Right lobe of liver (tissue), 5 donors: ENCODE results near the gene ARL15. TPM values are rescaled to one million over a fixed set of nuclear protein-coding genes. Genes with fewer than 3 reads are reported as not detected.

Source experiments
- microRNA counts: library from miRNA; unstranded; fragments of <30 nt; microRNA quantifications from one replicate; lab custom pipeline; 2016
- microRNA-seq, 2 donors: library from miRNA; unstranded; fragments of <30 nt; microRNA quantifications; one replicate each; pipeline ENCODE4, GENCODE V29; 2019 to 2020
- small RNA-seq, 2 experiments: library from RNA; depleted of rRNA; stranded (forward); fragments of <200 nt; gene quantifications; one replicate each; pipeline ENCODE3, GENCODE V24; 2016
- total RNA-seq, 6 experiments: library from RNA; depleted of rRNA in 2 of 6; stranded (reverse); fragments of >200 nt in 2 of 6; fragmentation: NEBNext Ultra II Directional in 3 of 6; extraction: Animal tissue kit (Norgen Biotek cat#: 25700) in 3 of 6; gene quantifications; one replicate each; pipeline versions ENCODE4 v1.1.0 to v1.2.4, GENCODE V29; 2016 to 2023
- donor health status: DM: no; HTN: no; CAD: no.
- donor health status: DM: no; HTN: no; CAD: no.
- donor health status: DM: no; HTN: yes; CAD: no.
- donor health status: DM: no; HTN: yes; CAD: no.

Gene ARL15
- total RNA-seq, 6 experiments from 2014 or later, result 6.3 to 16.5 (median 9.6) TPM

MicroRNAs within 50 kb of the gene (microRNA counts, 767-probe panel; counts per million panel counts)
- 237 counts per million for microRNA hsa-miR-581 (lab: Ali Mortazavi, UCI)

Small RNA genes lying within 50 kb of the gene (microRNA-seq; reads per million reads assigned to microRNA genes)
- gene MIR4459, result 0 reads per million in 2 donors
- 1.2 to 1.3 reads per million in 2 donors for gene MIR581

Small RNA genes lying within 50 kb of the gene (small RNA-seq; reads per million reads assigned to genes)
- 0 reads per million in 2 experiments for gene AC008873.1
- 0 reads per million in 2 experiments for gene MIR4459
- 0 reads per million in 2 experiments for gene MIR581
- 0 reads per million in 2 experiments for gene RNU6-272P

Other genes starting within 250 kb of the ARL15 start
- under 1 TPM in 1 of 6 experiments, not detected in 5; 0.43 TPM for gene HSPB3, start 145.1 kb upstream of the ARL15 start, total RNA-seq
- 10 to 100 TPM; 14.1 to 35.3 (median 19.4) TPM for gene SNX18, start 207.2 kb upstream of the ARL15 start, total RNA-seq